GM12874 (cell line): Measurements from ENCODE around the gene FLT4.

Source experiments
- CTCF ChIP-seq: IDR thresholded peaks from 2 replicates; pipeline ENCODE4 v1.5.1; 2011; ENCODE audit warnings: low read depth, mild to moderate bottlenecking, control low read depth, low read length, moderate library complexity; ENCODE audit not compliant: insufficient read depth

The FLT4 gene

GRCh38 chr5:180673371-180674089, 24.1 kb upstream of the FLT4 start:
- TF ChIP-seq CTCF = no peak

- TF ChIP-seq CTCF = peak; percentile 81
Measured at GRCh38 chr5:180670586-180671359, 21.4 kb upstream of the FLT4 start.

GRCh38 chr5:180670157-180670556, 20.8 kb upstream of the FLT4 start:
- TF ChIP-seq CTCF = no peak

- no peak for TF ChIP-seq CTCF
Measured at GRCh38 chr5:180669661-180670060, 20.3 kb upstream of the FLT4 start.

GRCh38 chr5:180668835-180669596, 19.6 kb upstream of the FLT4 start:
- TF ChIP-seq CTCF = no peak

GRCh38 chr5:180666812-180667211, 17.4 kb upstream of the FLT4 start:
- TF ChIP-seq CTCF = no peak
